HuH-7.5 (cell line): ENCODE results near the gene NDUFAF4.
"Not testable (repeated sequence)": the region's sequence is repeated elsewhere in the genome, so short reads cannot be mapped to it uniquely, and the experiment has no call there.

Source experiments
- DNase-seq: peaks from one replicate; pipeline ENCODE4 v3.0.0; 2011; ENCODE audit warnings: low spot score

Gene NDUFAF4

GRCh38 chr6:96899019-96899418 is 1.3 kb upstream of the NDUFAF4 start:
- no peak for DNase-seq

- no peak for DNase-seq
Measured at GRCh38 chr6:96898241-96898851, 655 bp upstream of the NDUFAF4 start.

- no peak for DNase-seq
Measured at GRCh38 chr6:96889146-96889545, 8.5 kb downstream of the NDUFAF4 start.

- no peak for DNase-seq
Measured at GRCh38 chr6:96888745-96889144, 8.9 kb downstream of the NDUFAF4 start.

- no peak for DNase-seq
Measured at GRCh38 chr6:96886519-96886918, 11.2 kb downstream of the NDUFAF4 start.

- DNase-seq = not testable (repeated sequence)
Measured at GRCh38 chr6:96885187-96885631, 12.5 kb downstream of the NDUFAF4 start.

- DNase-seq = no peak
Measured at GRCh38 chr6:96878143-96878542, 19.5 kb downstream of the NDUFAF4 start.

GRCh38 chr6:96876886-96877545 is 20.7 kb downstream of the NDUFAF4 start:
- no peak for DNase-seq

- no peak for DNase-seq
Measured at GRCh38 chr6:96872976-96873375, 24.7 kb downstream of the NDUFAF4 start.

- no peak for DNase-seq
Measured at GRCh38 chr6:96865055-96865405, 32.7 kb downstream of the NDUFAF4 start.

- DNase-seq = no peak
Measured at GRCh38 chr6:96864216-96865054, 33.3 kb downstream of the NDUFAF4 start.

- DNase-seq = no peak
Measured at GRCh38 chr6:96862560-96862959, 35.1 kb downstream of the NDUFAF4 start.

- DNase-seq = no peak
Measured at GRCh38 chr6:96861588-96861987, 36.1 kb downstream of the NDUFAF4 start.

GRCh38 chr6:96856856-96857255 is 40.8 kb downstream of the NDUFAF4 start:
- no peak for DNase-seq

GRCh38 chr6:96853083-96853482 is 44.6 kb downstream of the NDUFAF4 start:
- DNase-seq = no peak

GRCh38 chr6:96852605-96853004 is 45.1 kb downstream of the NDUFAF4 start:
- no peak for DNase-seq

GRCh38 chr6:96851858-96852257 is 45.8 kb downstream of the NDUFAF4 start:
- no peak for DNase-seq

- DNase-seq = no peak
Measured at GRCh38 chr6:96849615-96850014, 48.1 kb downstream of the NDUFAF4 start.

GRCh38 chr6:96844530-96844929 is 53.2 kb downstream of the NDUFAF4 start:
- no peak for DNase-seq

- no peak for DNase-seq
Measured at GRCh38 chr6:96841345-96841744, 56.3 kb downstream of the NDUFAF4 start.
